ENCODE data around the gene FJX1.

- TF ChIP-seq CTCF (IDR thresholded peaks at IDR 0.05; ENCODE audit: low read length), result no peak
- no peak for TF ChIP-seq EZH2 (IDR thresholded peaks at IDR 0.05; ENCODE audit: borderline replicate concordance, low read length)
Measured at GRCh38 chr11:35626501-35626900, 8.2 kb downstream of the FJX1 start.
